Neural cell (in vitro differentiated cells): ENCODE results near the gene IGSF21. TPM values are rescaled to one million over a fixed set of nuclear protein-coding genes. Genes with fewer than 3 reads are reported as not detected.

Source experiments
- H2AFZ ChIP-seq: fragments of 200-600, 300-800 bp; sonication (generic), shearing (Covaris generic); 2 replicates; pipeline ENCODE4 v1.6.0; 2014; ENCODE audit warnings: low read depth, mild to moderate bottlenecking, antibody characterized with exemption, low read length, moderate library complexity
- H3F3A ChIP-seq: fragments of 200-600 bp; shearing (Covaris generic); 2 replicates; pipeline ENCODE4 v1.6.1; 2016; ENCODE audit warnings: mild to moderate bottlenecking, moderate library complexity, mixed read lengths, antibody characterized with exemption, low read length; ENCODE audit not compliant: insufficient read depth, poor library complexity, severe bottlenecking
- H3K27ac ChIP-seq: fragments of 200-600, 300-800 bp; sonication (generic), shearing (Covaris generic); 2 replicates; pipeline ENCODE4 v1.5.1; 2014; ENCODE audit warnings: mild to moderate bottlenecking, low read length, moderate library complexity
- H3K27me3 ChIP-seq: fragments of 300-800, 200-600 bp; sonication (generic), shearing (Covaris generic); 2 replicates; pipeline ENCODE4 v1.6.0; 2014; ENCODE audit warnings: mild to moderate bottlenecking, low read depth, low read length, moderate library complexity; ENCODE audit not compliant: insufficient read depth
- H3K36me3 ChIP-seq: fragments of 300-800, 200-600 bp; sonication (generic), shearing (Covaris generic); 2 replicates; pipeline ENCODE4 v1.5.1; 2014; ENCODE audit warnings: mild to moderate bottlenecking, antibody characterized with exemption, low read length, moderate library complexity; ENCODE audit not compliant: insufficient read depth
- H3K4me2 ChIP-seq: fragments of 300-800, 200-600 bp; sonication (generic), shearing (Covaris generic); 2 replicates; pipeline ENCODE4 v1.6.0; 2014; ENCODE audit warnings: mild to moderate bottlenecking, low read length
- H3K4me3 ChIP-seq: fragments of 300-800, 200-600 bp; sonication (generic), shearing (Covaris generic); 2 replicates; pipeline ENCODE4 v1.5.1; 2014; ENCODE audit warnings: mild to moderate bottlenecking, low read length, moderate library complexity
- H3K79me2 ChIP-seq: fragments of 200-600 bp; shearing (Covaris generic); replicated peaks from 2 replicates; pipeline ENCODE4 v1.6.0; 2014; ENCODE audit warnings: mild to moderate bottlenecking, low read length, moderate library complexity; ENCODE audit not compliant: insufficient read depth
- H3K9ac ChIP-seq: fragments of 300-800, 200-600 bp; sonication (generic), shearing (Covaris generic); 2 replicates; pipeline ENCODE4 v1.6.1; 2016; ENCODE audit warnings: mild to moderate bottlenecking, low read length, mixed read lengths
- H3K9me2 ChIP-seq: fragments of 200-600 bp; shearing (Covaris generic); 2 replicates; pipeline ENCODE4 v1.6.1; 2016; ENCODE audit warnings: mild to moderate bottlenecking, low read length, mixed read lengths; ENCODE audit not compliant: insufficient read depth
- H3K9me3 ChIP-seq: fragments of 200-600, 300-800 bp; sonication (generic), shearing (Covaris generic); 2 replicates; pipeline ENCODE4 v1.6.1; 2016; ENCODE audit warnings: mild to moderate bottlenecking, mixed run types, low read length, moderate library complexity, mixed read lengths
- H4K20me1 ChIP-seq: fragments of 200-600 bp; shearing (Covaris generic); 2 replicates; pipeline ENCODE4 v1.6.1; 2016; ENCODE audit warnings: mild to moderate bottlenecking, mixed run types; ENCODE audit not compliant: insufficient read depth
- CTCF ChIP-seq: fragments of 450-650 bp; IDR thresholded peaks from 2 replicates; pipeline ENCODE4 v1.5.1; 2014; ENCODE audit warnings: antibody characterized with exemption, mild to moderate bottlenecking, moderate library complexity; ENCODE audit not compliant: poor library complexity, severe bottlenecking
- EP300 ChIP-seq: fragments of 450-650 bp; conservative IDR thresholded peaks from 2 replicates; pipeline ENCODE4 v1.6.1; 2014; ENCODE audit warnings: antibody characterized with exemption, mild to moderate bottlenecking, moderate library complexity; ENCODE audit not compliant: poor library complexity, severe bottlenecking
- EZH2 ChIP-seq: fragments of 200-600, 300-800 bp; shearing (Covaris generic), sonication (generic); IDR thresholded peaks from 2 replicates; pipeline ENCODE4 v1.6.1; 2014; ENCODE audit warnings: antibody characterized with exemption, low read length, borderline replicate concordance, mild to moderate bottlenecking; ENCODE audit not compliant: insufficient read depth, poor library complexity, severe bottlenecking
- MXI1 ChIP-seq: fragments of 450-650 bp; conservative IDR thresholded peaks from 2 replicates; pipeline ENCODE4 v1.6.1; 2014; ENCODE audit warnings: antibody characterized with exemption, mild to moderate bottlenecking; ENCODE audit not compliant: poor library complexity, severe bottlenecking
- POLR2AphosphoS5 ChIP-seq: IDR thresholded peaks from 2 replicates; pipeline ENCODE4 v1.6.1; 2012
- RAD21 ChIP-seq: fragments of 450-650 bp; conservative IDR thresholded peaks from 2 replicates; pipeline ENCODE4 v1.6.1; 2014; ENCODE audit warnings: antibody characterized with exemption, mild to moderate bottlenecking, moderate library complexity
- REST ChIP-seq: IDR thresholded peaks from 2 replicates; pipeline ENCODE4 v1.6.1; 2012; ENCODE audit warnings: borderline replicate concordance
- SMC3 ChIP-seq: fragments of 450-650 bp; conservative IDR thresholded peaks from 2 replicates; pipeline ENCODE4 v1.6.1; 2014; ENCODE audit warnings: antibody characterized with exemption, mild to moderate bottlenecking, moderate library complexity; ENCODE audit not compliant: poor library complexity
- TAF1 ChIP-seq: IDR thresholded peaks from 2 replicates; pipeline ENCODE4 v1.6.1; 2012; ENCODE audit warnings: low read depth
- polyA plus RNA-seq: library from polyadenylated mRNA; depleted of rRNA; stranded (reverse); fragments of >200 nt; gene quantifications from 2 replicates; pipeline ENCODE4 v1.2.3, GENCODE V29; 2014

IGSF21 gene
- polyA plus RNA-seq, 1 donor from 2014 or later: 2.4 TPM

DNA sequence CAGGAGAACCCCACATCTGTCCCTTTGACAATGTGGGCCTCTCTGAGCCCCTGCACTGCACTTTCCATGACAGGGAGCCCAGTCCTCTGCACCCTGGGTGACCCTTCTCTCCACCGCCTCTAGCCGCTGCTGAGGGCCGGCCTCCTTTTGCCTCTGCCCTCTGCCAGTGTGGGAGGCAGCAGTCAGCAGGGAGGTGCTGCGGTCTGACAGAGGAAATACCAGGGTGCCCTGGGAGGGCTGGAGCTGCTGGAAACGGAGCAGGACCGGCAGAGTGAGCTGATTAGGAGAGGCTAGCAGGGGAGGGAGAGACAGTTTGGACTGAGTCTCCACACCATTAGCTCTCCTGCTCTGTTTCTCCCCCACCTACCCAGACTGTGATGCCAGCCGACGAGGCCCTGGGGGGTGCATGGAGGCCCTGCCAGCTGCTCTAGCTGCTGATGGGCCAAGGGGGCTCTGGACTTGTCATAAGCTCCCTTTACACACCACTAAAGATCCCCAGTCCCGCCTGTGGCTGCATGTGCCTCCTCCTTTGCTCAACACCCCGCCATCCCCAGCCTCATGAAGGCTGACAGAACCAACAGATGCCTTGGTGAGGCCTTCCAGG is 202.1 kb downstream of the IGSF21 start:
- Histone ChIP-seq H3K27me3 (no peaks in the 10 kb centered on the region), H4K20me1 (no peaks in the 10 kb centered on the region), H3K4me3 (no peak overlapping the region), H2AFZ (no peak overlapping the region), H3K9me3 (peaks cover 4% of the 10 kb centered on the region), H3K27ac (no peak overlapping the region), H3K79me2 (no peaks in the 10 kb centered on the region), H3K4me2 (no peak overlapping the region), H3K36me3 (no peaks in the 10 kb centered on the region), H3F3A (no peaks in the 10 kb centered on the region), H3K9me2 (no peaks in the 10 kb centered on the region), H3K9ac (no peak overlapping the region)
- no peak for TF ChIP-seq MXI1

DNA sequence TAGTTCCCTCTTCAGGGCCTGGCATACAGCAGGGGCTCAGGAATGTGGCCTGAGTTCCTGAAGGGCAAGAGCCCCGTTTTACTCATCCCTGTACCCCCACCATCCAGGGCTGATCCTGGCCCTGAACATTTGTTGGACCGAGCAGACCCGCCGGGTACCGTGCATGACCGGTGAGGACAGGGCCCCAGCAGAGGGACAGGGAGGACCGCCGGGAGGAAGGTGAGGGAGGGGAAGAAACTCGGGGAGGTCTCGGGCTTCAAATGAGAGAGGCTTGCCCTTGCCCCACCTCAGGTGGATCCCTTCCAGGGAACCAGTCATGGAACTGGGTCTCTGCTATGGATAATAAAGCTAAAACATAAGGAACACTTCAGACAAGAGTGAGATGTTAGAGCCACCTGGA is 205.4 kb downstream of the IGSF21 start:
- Histone ChIP-seq H4K20me1 (no peaks in the 10 kb centered on the region), H3K9ac (no peak overlapping the region), H3F3A (no peaks in the 10 kb centered on the region), H3K79me2 (no peaks in the 10 kb centered on the region), H2AFZ (no peak overlapping the region), H3K36me3 (no peaks in the 10 kb centered on the region), H3K27me3 (no peaks in the 10 kb centered on the region), H3K9me3 (peaks cover 4% of the 10 kb centered on the region), H3K4me3 (no peak overlapping the region), H3K4me2 (no peak overlapping the region), H3K27ac (no peak overlapping the region), H3K9me2 (no peaks in the 10 kb centered on the region)
- no peak for TF ChIP-seq CTCF
- no peak for TF ChIP-seq EZH2
- TF ChIP-seq TAF1: no peak
- no peak for TF ChIP-seq SMC3
- no peak for TF ChIP-seq RAD21
- TF ChIP-seq POLR2AphosphoS5: no peak
- no peak for TF ChIP-seq MXI1
- TF ChIP-seq REST: no peak
- no peak for TF ChIP-seq EP300

DNA sequence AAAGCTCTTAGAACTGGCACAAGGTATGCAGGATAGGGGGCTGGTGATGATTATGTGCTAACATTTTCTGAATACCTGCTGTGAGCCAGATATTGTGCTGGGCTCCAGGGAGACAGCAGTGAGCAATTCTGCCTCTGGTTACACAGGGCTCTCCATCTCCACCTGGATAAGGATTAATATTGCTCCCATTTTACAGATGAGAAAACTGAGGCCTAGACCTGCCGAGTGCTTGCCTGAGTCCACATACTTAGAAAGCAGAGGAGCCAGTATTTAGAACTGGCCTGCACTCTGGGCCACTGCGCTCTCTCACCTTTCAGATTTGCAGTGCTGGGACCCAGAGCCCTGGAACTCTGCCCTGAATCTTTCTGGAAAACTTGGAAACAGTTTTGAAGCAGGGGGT is 205.9 kb downstream of the IGSF21 start:
- Histone ChIP-seq H3K27me3 (no peaks in the 10 kb centered on the region), H4K20me1 (no peaks in the 10 kb centered on the region), H3K9ac (no peak overlapping the region), H3K9me3 (peaks cover 4% of the 10 kb centered on the region), H3K9me2 (no peaks in the 10 kb centered on the region), H3K27ac (no peak overlapping the region), H3K4me2 (no peak overlapping the region), H3F3A (no peaks in the 10 kb centered on the region), H3K79me2 (no peaks in the 10 kb centered on the region), H2AFZ (no peak overlapping the region), H3K4me3 (no peak overlapping the region), H3K36me3 (no peaks in the 10 kb centered on the region)
- TF ChIP-seq MXI1: no peak
- no peak for TF ChIP-seq EZH2
- no peak for TF ChIP-seq POLR2AphosphoS5
- TF ChIP-seq SMC3: no peak
- no peak for TF ChIP-seq RAD21
- TF ChIP-seq EP300: no peak
- no peak for TF ChIP-seq TAF1
- no peak for TF ChIP-seq CTCF
- no peak for TF ChIP-seq REST
